Mammary epithelial cell (primary cell): ENCODE results near the gene LHFPL3.

Experiments
- CTCF ChIP-seq, 2 donors: IDR thresholded peaks in 1 of 2; conservative IDR thresholded peaks in 1 of 2; 2 replicates each; pipeline ENCODE4 v1.5.1; 2011 to 2012; ENCODE audit warnings: inconsistent platforms in 2 of 2, low read length in 2 of 2, mild to moderate bottlenecking in 2 of 2, control low read depth in 1 of 2, low read depth in 1 of 2; ENCODE audit not compliant: insufficient read depth in 1 of 2; ENCODE audit errors: extremely low read depth in 1 of 2
- EZH2 ChIP-seq: IDR thresholded peaks from 2 replicates; pipeline ENCODE4 v1.6.1; 2012; ENCODE audit warnings: low read length, inconsistent platforms, borderline replicate concordance

- TF ChIP-seq CTCF (conservative IDR thresholded peaks at IDR 0.05 in 1 of 2, IDR thresholded peaks at IDR 0.05 in 1 of 2; ENCODE audit: extremely low read depth in 1 of 2, insufficient read depth in 1 of 2, low read depth in 1 of 2, low read length in 2 of 2) (no peak), EZH2 (no peak)
Measured at GRCh38 chr7:104412911-104413310, 84.5 kb downstream of the LHFPL3 start.
